SK-N-SH treated with all-trans-retinoic acid at 6 μM for 48 hours (cell line): ENCODE results near the gene IRF5.

ENCODE experiments used
- RARB ChIP-seq: fragments of 250-450 bp; sonication (Bioruptor Pico); IDR thresholded peaks from 2 replicates; pipeline ENCODE4 v1.8.0; 2021; ENCODE audit warnings: mild to moderate bottlenecking, moderate library complexity
- ZFP30 ChIP-seq: fragments of 450-650 bp; formaldehyde crosslinking; IDR thresholded peaks from 2 replicates; pipeline ENCODE4 v1.5.0; 2022; ENCODE audit warnings: mild to moderate bottlenecking, moderate library complexity

- TF ChIP-seq ZFP30 (CRISPR knock-in tag) (no peak), RARB (CRISPR knock-in tag) (no peak)
These were observed 6.4 kb upstream of the IRF5 start for GRCh38 chr7:128931190-128931798.
